Calu3 (cell line): ENCODE results near the gene VPS25. TPM values are rescaled to one million over a fixed set of nuclear protein-coding genes. Genes with fewer than 3 reads are reported as not detected.

Experiments
- BruUV-seq: library from RNA; stranded (reverse); fragments of 400-500 nt; replicated peaks from 2 replicates; lab custom pipeline; 2021; lab: Mats Ljungman, UMichigan
- CTCF ChIA-PET: fragments of 300-600 bp; sonication (Branson Sonifier 250); formaldehyde crosslinking; loops from one replicate; lab custom pipeline; 2022; ENCODE audit warnings: antibody characterized with exemption; lab: Charles Lee
- DNase-seq: peaks from one replicate; pipeline ENCODE4 v3.0.0; 2022
- H3K27ac Mint-ChIP-seq: one replicate; pipeline ENCODE4 v1.8.0; 2022; ENCODE audit warnings: mixed read lengths; ENCODE audit not compliant: unreplicated experiment
- H3K27me3 Mint-ChIP-seq: one replicate; pipeline ENCODE4 v1.8.0; 2022; ENCODE audit warnings: mixed read lengths; ENCODE audit not compliant: unreplicated experiment
- H3K36me3 Mint-ChIP-seq: one replicate; pipeline ENCODE4 v1.8.0; 2022; ENCODE audit warnings: mild to moderate bottlenecking, moderate library complexity, mixed read lengths; ENCODE audit not compliant: insufficient read depth, unreplicated experiment
- H3K4me1 Mint-ChIP-seq: one replicate; pipeline ENCODE4 v1.8.0; 2022; ENCODE audit warnings: mild to moderate bottlenecking, low read depth, mixed read lengths; ENCODE audit not compliant: unreplicated experiment
- H3K4me3 Mint-ChIP-seq: one replicate; pipeline ENCODE4 v1.8.0; 2022; ENCODE audit warnings: mild to moderate bottlenecking, low read depth, moderate library complexity, mixed read lengths; ENCODE audit not compliant: unreplicated experiment
- H3K9me3 Mint-ChIP-seq: one replicate; pipeline ENCODE4 v1.8.0; 2022; ENCODE audit warnings: low read depth, mixed read lengths; ENCODE audit not compliant: unreplicated experiment
- CTCF ChIP-seq: fragments of 200-600 bp; IDR thresholded peaks from one replicate; pipeline ENCODE4 v1.8.0; 2022; ENCODE audit warnings: antibody characterized with exemption; ENCODE audit not compliant: unreplicated experiment
- intact Hi-C: fragments of 100-400 bp; cut with micrococcal nuclease; formaldehyde crosslinking; loops from one replicate; pipeline ENCODE4 v1.10.0; 2022; ENCODE audit not compliant: unreplicated experiment
- total RNA-seq: library from RNA; stranded (reverse); gene quantifications from 2 replicates; pipeline ENCODE4 v1.2.3, GENCODE V29; 2022

Gene VPS25
- total RNA-seq, 1 experiment from 2014 or later = 93.9 TPM

DNA sequence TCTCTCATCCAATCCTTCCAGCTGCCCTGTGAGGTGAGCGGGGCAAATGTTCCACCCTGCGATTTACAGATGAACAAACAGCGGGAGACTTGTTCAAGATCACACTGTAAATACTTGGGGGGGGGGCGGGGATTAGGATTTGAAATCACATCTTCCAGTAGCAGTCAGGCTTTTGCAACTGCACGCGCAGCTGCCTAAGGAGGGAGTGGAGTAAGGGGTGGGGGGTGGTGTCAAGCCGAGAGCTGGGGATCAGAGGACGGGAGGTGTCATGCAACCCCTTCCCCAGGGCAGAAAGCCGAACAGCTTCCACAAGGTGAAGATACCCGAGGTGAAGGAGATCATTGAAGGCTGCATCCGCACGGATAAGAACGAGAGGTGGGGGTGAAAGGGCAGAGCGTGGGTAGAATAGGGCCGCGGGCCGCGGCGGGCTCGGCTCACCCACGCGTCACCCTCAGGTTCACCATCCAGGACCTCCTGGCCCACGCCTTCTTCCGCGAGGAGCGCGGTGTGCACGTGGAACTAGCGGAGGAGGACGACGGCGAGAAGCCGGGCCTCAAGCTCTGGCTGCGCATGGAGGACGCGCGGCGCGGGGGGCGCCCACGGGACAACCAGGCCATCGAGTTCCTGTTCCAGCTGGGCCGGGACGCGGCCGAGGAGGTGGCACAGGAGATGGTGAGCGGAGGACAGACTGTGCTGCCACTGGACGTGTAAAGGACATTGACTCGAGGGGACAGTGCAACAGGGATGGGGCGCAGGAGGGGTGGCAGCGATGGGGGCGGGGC, 11.8 kb downstream of the VPS25 start:
- BruUV-seq = no TSS peak
- CTCF ChIA-PET = interaction anchor here (0.5 kb wide), 1 partner anchor 62 kb away, joined by 4 read pairs; no protein-coding TSS in a partner anchor
- Mint-ChIP-seq H3K36me3 (peaks cover 10% of the 10 kb centered on the region), H3K4me3 (no peak overlapping the region), H3K27me3 (peaks cover 90% of the 10 kb centered on the region), H3K27ac (no peak overlapping the region), H3K9me3 (no peaks in the 10 kb centered on the region), H3K4me1 (peaks cover 9% of the 10 kb centered on the region)
- DNase-seq = no peak
- no peak for TF ChIP-seq CTCF
- intact Hi-C loops = no loop called here

DNA sequence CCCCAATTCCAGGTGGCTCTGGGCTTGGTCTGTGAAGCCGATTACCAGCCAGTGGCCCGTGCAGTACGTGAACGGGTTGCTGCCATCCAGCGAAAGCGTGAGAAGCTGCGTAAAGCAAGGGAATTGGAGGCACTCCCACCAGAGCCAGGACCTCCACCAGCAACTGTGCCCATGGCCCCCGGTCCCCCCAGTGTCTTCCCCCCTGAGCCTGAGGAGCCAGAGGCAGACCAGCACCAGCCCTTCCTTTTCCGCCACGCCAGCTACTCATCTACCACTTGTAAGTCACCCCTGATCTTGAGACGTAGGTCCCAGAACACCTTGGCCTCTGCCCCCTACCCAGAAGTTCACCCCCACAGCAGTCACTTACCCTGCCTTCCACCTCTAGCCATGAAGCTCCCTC, 14.0 kb downstream of the VPS25 start:
- Mint-ChIP-seq H3K27me3 (peaks cover 89% of the 10 kb centered on the region), H3K4me3 (no peak overlapping the region), H3K4me1 (peaks cover 9% of the 10 kb centered on the region), H3K27ac (no peak overlapping the region), H3K36me3 (no peaks in the 10 kb centered on the region), H3K9me3 (no peaks in the 10 kb centered on the region)
- CTCF ChIA-PET = interaction anchor here (0.6 to 0.9 kb wide), 2 partner anchors 24 to 29 kb away, joined by 4 to 5 read pairs; no protein-coding TSS in a partner anchor
- DNase-seq = no peak
- no TSS peak for BruUV-seq
- intact Hi-C loops = no loop called here
- TF ChIP-seq CTCF = no peak

DNA sequence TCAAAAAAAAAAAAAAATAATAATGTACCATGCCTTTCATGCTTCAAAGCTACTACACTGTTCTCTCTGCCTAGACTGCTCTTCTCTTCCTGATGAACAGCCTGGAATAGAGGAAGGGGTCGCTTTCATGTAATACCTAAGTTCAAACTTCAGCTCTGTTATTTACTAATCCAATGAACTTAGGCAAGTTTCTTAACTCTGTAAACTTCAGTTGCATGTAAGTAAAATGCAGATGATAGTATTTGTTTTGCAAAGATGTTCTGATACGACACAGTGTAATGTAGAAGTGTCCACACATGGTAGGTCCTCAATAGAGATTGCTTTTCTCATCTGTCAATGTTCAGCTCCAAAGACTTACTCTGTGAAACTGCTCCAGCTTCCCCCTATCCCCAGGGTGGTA, 18.7 kb downstream of the VPS25 start:
- H3K9me3 Mint-ChIP-seq = no peaks in the 10 kb centered on the region
- BruUV-seq = no TSS peak
- no peak for TF ChIP-seq CTCF
- peaks cover 45% of the 10 kb centered on the region for H3K27me3 Mint-ChIP-seq
- H3K27ac Mint-ChIP-seq = no peak overlapping the region
- CTCF ChIA-PET = no interaction called here
- intact Hi-C loops = no loop called here
- peaks cover 19% of the 10 kb centered on the region for H3K36me3 Mint-ChIP-seq
- no peak for DNase-seq
- no peak overlapping the region for H3K4me3 Mint-ChIP-seq
- H3K4me1 Mint-ChIP-seq = peaks cover 5% of the 10 kb centered on the region

- peaks cover 22% of the 10 kb centered on the region for H3K36me3 Mint-ChIP-seq
Measured at GRCh38 chr17:42792545-42792944, 19.3 kb downstream of the VPS25 start.

More at GRCh38 chr17:42792545-42792944, 19.3 kb downstream of the VPS25 start:
- Mint-ChIP-seq H3K9me3 (no peaks in the 10 kb centered on the region), H3K27ac (no peak overlapping the region), H3K4me1 (peaks cover 11% of the 10 kb centered on the region), H3K27me3 (peaks cover 39% of the 10 kb centered on the region), H3K4me3 (no peak overlapping the region)
- TF ChIP-seq CTCF = no peak
- no TSS peak for BruUV-seq
- CTCF ChIA-PET = no interaction called here
- intact Hi-C loops = no loop called here
- DNase-seq = no peak
